ENCODE data around the gene RNF31. TPM values are rescaled to one million over a fixed set of nuclear protein-coding genes. Genes with fewer than 3 reads are reported as not detected.
A peak's percentile ranks its signal among the peaks of the same experiment; 100 is the strongest.

RNF31 gene
- total RNA-seq, 1 experiment from 2014 or later, result 77.6 TPM

DNA sequence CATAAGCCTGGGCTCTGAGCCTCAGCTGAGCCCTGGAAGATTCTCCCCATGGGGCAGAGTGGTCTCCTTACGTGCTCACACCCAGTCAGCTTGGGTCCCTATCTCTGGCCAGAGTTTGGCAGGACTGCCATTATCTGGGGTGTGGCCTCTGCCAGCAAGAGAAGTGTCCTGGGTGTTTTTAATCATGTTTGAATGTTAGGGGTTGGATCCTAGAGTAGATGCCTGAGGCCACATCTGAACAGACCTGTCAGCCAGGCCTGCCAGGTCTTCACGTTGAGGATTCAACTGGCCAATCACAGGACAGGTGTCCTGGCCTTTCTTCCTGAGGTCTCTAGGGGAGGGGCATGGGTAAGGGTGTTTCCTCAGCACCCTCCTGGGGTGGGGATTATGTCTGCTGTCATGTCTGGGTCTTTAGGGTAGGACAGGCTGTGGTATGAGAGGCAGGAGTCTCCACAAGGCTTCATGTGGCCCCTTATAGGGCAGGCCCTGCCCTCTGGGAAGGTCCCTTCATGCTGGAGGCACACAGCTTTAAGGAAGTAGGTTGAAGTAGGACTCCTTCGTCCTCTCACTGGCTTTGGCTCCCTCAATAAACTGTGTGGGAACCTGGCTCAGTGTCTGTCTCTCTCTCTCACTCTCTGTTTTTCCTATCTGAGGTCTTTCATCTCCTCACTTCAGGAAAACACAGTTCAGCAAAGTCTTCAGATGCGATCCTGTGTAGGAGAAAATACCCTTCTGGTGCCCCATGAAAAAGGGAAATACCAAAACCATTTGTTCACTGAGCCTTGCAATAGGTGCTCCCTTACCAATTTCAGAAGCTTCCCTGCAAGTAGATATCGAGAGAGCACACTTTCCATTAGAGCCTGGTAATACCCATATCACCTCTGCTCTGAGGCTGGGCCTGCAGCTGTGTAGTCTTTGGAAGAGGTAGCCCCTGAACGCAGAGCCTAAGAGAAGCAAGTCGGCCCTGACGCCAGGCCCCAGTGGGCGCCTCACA, 23.6 kb upstream of the RNF31 start:
- Mint-ChIP-seq H3K36me3 (ENCODE audit: insufficient read depth, unreplicated experiment) (peaks cover 14% of the 10 kb centered on the region), H3K9me3 (ENCODE audit: unreplicated experiment) (no peaks in the 10 kb centered on the region), H3K4me3 (ENCODE audit: unreplicated experiment) (no peak overlapping the region), H3K27me3 (ENCODE audit: insufficient read depth, unreplicated experiment) (no peaks in the 10 kb centered on the region), H3K27ac (ENCODE audit: unreplicated experiment) (no peak overlapping the region), H3K4me1 (ENCODE audit: low read depth, unreplicated experiment) (no peaks in the 10 kb centered on the region)
- intact Hi-C loops (cut with micrococcal nuclease; ENCODE audit: unreplicated experiment), result no loop called here
- TF ChIP-seq, protein P1, sequence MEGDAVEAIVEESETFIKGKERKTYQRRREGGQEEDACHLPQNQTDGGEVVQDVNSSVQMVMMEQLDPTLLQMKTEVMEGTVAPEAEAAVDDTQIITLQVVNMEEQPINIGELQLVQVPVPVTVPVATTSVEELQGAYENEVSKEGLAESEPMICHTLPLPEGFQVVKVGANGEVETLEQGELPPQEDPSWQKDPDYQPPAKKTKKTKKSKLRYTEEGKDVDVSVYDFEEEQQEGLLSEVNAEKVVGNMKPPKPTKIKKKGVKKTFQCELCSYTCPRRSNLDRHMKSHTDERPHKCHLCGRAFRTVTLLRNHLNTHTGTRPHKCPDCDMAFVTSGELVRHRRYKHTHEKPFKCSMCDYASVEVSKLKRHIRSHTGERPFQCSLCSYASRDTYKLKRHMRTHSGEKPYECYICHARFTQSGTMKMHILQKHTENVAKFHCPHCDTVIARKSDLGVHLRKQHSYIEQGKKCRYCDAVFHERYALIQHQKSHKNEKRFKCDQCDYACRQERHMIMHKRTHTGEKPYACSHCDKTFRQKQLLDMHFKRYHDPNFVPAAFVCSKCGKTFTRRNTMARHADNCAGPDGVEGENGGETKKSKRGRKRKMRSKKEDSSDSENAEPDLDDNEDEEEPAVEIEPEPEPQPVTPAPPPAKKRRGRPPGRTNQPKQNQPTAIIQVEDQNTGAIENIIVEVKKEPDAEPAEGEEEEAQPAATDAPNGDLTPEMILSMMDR (IDR thresholded peaks at IDR 0.05; ENCODE audit: insufficient read depth in 1 of 2, low read depth in 1 of 2, low read length in 1 of 2, severe bottlenecking in 1 of 2, unreplicated experiment in 1 of 2), result no peak
- H3K9me3 ChIP-seq, result no peaks in the 10 kb centered on the region
- H3K4me3 ChIP-seq (ENCODE audit: low read depth, low read length), result no peak overlapping the region
- H3K27me3 ChIP-seq (replicated peaks; ENCODE audit: control insufficient read depth, insufficient read depth, low read length), result no peaks in the 10 kb centered on the region
- CTCF ChIA-PET, result interaction anchor here (0.6 kb wide), 1 partner anchor 1461 kb away, joined by 3 read pairs; no protein-coding TSS in a partner anchor
- BruUV-seq (replicated peaks), result TSS peak; percentile 34
- peaks cover 4% of the 10 kb centered on the region for H3K36me3 ChIP-seq (ENCODE audit: control insufficient read depth, insufficient read depth, low read length)
- POLR2A ChIA-PET, result interaction anchor here (2.8 kb wide), 1 partner anchor 9 kb away, joined by 15 read pairs; the partner anchor contains the start of genes DCAF11 and NRL
- DNase-seq, result no peak
- H3K4me1 ChIP-seq, result no peaks in the 10 kb centered on the region

DNA sequence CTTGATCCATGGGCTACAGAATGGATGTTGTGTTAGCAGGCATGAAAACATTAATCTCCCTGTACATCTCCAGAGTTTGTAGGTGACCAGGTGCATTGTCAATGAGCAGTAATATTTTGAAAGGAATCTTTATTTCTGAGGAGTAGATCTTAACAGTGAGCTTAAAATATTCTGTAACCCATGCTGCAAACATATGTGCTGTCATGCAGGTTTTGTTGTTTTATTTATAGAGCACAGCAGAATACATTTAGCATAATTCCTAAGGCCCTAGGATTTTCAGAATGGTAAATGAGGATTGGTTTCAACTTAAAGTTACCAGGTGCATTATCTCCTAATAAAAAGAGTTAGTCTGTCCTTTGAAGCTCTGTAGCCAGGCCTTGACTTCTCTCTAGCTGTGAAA, 20.4 kb upstream of the RNF31 start:
- H3K4me1 ChIP-seq, result no peaks in the 10 kb centered on the region
- intact Hi-C loops (cut with micrococcal nuclease; ENCODE audit: unreplicated experiment), result no loop called here
- H3K4me3 ChIP-seq (ENCODE audit: low read depth, low read length), result no peak overlapping the region
- TF ChIP-seq, protein P1 (IDR thresholded peaks at IDR 0.05; ENCODE audit: insufficient read depth in 1 of 2, low read depth in 1 of 2, low read length in 1 of 2, severe bottlenecking in 1 of 2, unreplicated experiment in 1 of 2), result no peak
- H3K36me3 ChIP-seq (ENCODE audit: control insufficient read depth, insufficient read depth, low read length), result no peaks in the 10 kb centered on the region; the same call in 1 of the 2 replicates
- H3K9me3 Mint-ChIP-seq (ENCODE audit: unreplicated experiment), result no peaks in the 10 kb centered on the region
- no peaks in the 10 kb centered on the region for H3K9me3 ChIP-seq
- ChIA-PET POLR2A (interaction anchor here (2.8 kb wide), 1 partner anchor 12 kb away, joined by 15 read pairs; the partner anchor contains the start of genes DCAF11 and NRL), CTCF (interaction anchor here (1.2 kb wide), 2 partner anchors 12 to 18 kb away, joined by 3 to 4 read pairs; partner anchors contain the start of genes DCAF11 and NRL)
- no TSS peak for BruUV-seq (replicated peaks)
- no peaks in the 10 kb centered on the region for H3K36me3 Mint-ChIP-seq (ENCODE audit: insufficient read depth, unreplicated experiment)
- no peaks in the 10 kb centered on the region for H3K27me3 ChIP-seq (replicated peaks; ENCODE audit: control insufficient read depth, insufficient read depth, low read length)
- H3K27me3 Mint-ChIP-seq (ENCODE audit: insufficient read depth, unreplicated experiment), result no peaks in the 10 kb centered on the region
- H3K4me1 Mint-ChIP-seq (ENCODE audit: low read depth, unreplicated experiment), result no peaks in the 10 kb centered on the region
- no peak for DNase-seq
- H3K27ac Mint-ChIP-seq (ENCODE audit: unreplicated experiment), result no peak overlapping the region
- no peak overlapping the region for H3K4me3 Mint-ChIP-seq (ENCODE audit: unreplicated experiment)

DNA sequence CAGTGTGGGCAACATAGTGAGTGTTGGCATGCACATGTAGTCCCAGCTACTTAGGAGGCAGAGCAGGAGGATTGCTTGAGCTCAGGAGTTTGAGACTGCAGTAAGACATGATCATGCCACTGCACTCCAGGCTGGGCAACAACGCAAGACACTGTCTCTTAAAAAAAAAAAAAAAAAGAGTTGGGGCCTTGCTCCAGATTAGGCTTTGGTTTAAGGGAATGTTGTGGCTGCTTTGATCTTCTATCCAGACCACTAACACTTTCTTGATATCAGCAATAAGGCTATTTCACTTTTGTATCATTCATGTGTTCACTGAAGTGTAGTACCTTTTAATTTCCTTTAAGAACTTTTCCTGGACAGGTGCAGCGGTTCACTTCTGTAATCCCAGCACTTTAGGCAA, 19.6 kb upstream of the RNF31 start:
- ChIA-PET CTCF (interaction anchor here (0.6 kb wide), 1 partner anchor 195 kb away, joined by 6 read pairs; no protein-coding TSS in a partner anchor), POLR2A (no interaction called here)
- Histone ChIP-seq H3K4me3 (ENCODE audit: low read depth, low read length) (no peak overlapping the region), H3K27me3 (replicated peaks; ENCODE audit: control insufficient read depth, insufficient read depth, low read length) (no peaks in the 10 kb centered on the region), H3K9me3 (no peaks in the 10 kb centered on the region), H3K36me3 (ENCODE audit: control insufficient read depth, insufficient read depth, low read length) (no peaks in the 10 kb centered on the region; the same call in 1 of the 2 replicates), H3K4me1 (no peaks in the 10 kb centered on the region)
- no peak overlapping the region for H3K4me3 Mint-ChIP-seq (ENCODE audit: unreplicated experiment)
- no TSS peak for BruUV-seq (replicated peaks)
- no peaks in the 10 kb centered on the region for H3K36me3 Mint-ChIP-seq (ENCODE audit: insufficient read depth, unreplicated experiment)
- TF ChIP-seq, protein P1 (IDR thresholded peaks at IDR 0.05; ENCODE audit: insufficient read depth in 1 of 2, low read depth in 1 of 2, low read length in 1 of 2, severe bottlenecking in 1 of 2, unreplicated experiment in 1 of 2), result no peak
- H3K27me3 Mint-ChIP-seq (ENCODE audit: insufficient read depth, unreplicated experiment), result no peaks in the 10 kb centered on the region
- no peaks in the 10 kb centered on the region for H3K9me3 Mint-ChIP-seq (ENCODE audit: unreplicated experiment)
- no peak for DNase-seq
- H3K27ac Mint-ChIP-seq (ENCODE audit: unreplicated experiment), result no peak overlapping the region
- intact Hi-C loops (cut with micrococcal nuclease; ENCODE audit: unreplicated experiment), result no loop called here
- no peaks in the 10 kb centered on the region for H3K4me1 Mint-ChIP-seq (ENCODE audit: low read depth, unreplicated experiment)

All from Caco-2 (cell line).